KBM-7 (cell line): ENCODE results near the gene ZNF248.
"Not testable (repeated sequence)": the region's sequence is repeated elsewhere in the genome, so short reads cannot be mapped to it uniquely, and the experiment has no call there.

ENCODE experiments used
- DNase-seq: peaks from one replicate; pipeline ENCODE4 v3.0.0-alpha.2; 2015
- in situ Hi-C: fragments of 300-500 bp; cut with MboI; formaldehyde crosslinking; loops from 2 replicates; pipeline ENCODE4 v1.14.3; 2020; ENCODE audit warnings: low sequenced_read_pairs, low pct_unique_long_range_greater_than_20kb, mixed read lengths

ZNF248 gene

DNA sequence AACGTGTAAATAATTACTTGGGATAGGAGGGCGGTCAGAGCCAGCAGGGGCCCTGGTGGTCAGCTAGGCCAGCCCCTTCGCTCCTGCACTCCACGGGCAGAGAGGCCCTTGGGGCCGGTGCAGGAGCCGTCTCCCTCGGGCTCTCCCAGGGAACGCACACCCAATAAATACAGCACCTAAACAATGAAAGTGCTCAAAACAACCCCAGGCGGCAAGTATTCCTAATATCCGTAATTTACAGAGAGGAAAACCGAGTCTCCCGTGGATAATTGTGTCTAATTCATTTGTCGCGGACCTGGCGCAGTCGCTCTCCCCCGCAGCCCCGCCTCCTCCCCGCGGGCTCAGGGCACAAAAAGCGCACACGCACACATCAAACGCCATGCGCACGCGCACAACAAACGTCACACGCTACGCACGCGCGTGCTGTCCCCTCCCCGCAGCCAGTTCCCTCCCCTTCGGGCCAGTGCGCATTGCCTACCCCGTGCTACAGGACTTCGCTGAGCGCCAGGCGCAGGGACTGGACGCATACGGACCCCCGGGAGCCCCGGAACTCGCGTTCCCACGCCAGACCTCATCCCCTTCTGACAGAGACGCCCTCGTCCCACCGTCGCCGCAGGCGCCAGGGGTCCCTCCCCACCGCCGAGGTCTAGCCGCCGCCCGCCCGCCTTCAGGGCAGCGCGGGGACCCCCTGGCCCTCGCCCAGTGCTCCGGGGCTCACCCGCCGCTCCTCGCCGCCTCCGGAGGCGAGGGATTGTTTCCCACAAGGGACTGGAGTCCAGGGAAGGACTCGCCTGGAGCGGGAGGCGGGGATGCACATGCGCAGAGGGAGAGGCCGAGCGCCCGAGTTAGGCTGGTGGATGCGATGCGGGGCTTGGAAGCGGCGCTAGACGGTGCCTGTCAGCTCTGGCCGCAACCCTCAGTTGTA lies at the start of gene ZNF248:
Gene ZNF248 (minus strand): TSS at position 324 of the 925 bp plus-strand sequence. CDS start 1,300 bp downstream, outside the sequence.
- in situ Hi-C loops = no loop called here
- peak; percentile 96 for DNase-seq

DNA sequence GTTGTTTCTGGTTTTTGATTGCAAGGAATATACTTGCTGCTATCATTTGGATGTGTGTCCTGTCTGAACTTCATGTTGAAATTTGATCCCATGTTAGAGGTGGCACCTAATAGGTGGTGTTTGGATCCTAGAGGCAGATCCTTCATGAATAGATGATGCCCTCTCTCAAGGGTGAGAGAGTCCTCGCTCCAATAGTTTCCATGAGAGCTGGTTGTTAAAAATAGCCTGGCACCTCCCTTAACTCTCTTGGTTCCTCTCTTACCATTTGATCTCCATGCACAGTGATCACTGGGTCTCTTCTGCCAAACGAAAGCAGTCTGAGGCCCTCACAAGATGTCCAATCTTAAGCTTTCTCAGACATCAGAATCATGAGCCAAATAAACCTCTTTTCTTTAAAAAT lies 49.0 kb upstream of the ZNF248 start:
- in situ Hi-C loops = no loop called here
- no peak for DNase-seq

DNA sequence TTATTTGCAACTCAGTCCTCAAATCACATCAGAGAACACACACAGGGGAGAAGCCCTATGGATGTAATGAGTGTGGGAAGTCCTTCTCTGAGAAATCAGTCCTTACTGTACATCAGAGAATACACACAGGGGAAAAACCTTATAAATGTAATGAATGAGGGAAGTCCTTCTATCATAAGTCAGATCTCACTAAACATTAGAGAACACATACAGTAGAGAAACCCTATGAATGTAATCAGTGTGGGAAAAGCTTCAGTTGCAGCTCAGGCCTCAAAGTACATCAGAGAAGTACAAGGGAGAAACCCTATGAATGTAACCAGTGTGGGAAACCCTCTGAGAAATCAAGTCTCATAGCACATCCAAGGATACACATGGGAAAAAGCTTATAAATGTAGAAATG lies 39.0 kb upstream of the ZNF248 start:
- in situ Hi-C loops = no loop called here
- DNase-seq = no peak

DNA sequence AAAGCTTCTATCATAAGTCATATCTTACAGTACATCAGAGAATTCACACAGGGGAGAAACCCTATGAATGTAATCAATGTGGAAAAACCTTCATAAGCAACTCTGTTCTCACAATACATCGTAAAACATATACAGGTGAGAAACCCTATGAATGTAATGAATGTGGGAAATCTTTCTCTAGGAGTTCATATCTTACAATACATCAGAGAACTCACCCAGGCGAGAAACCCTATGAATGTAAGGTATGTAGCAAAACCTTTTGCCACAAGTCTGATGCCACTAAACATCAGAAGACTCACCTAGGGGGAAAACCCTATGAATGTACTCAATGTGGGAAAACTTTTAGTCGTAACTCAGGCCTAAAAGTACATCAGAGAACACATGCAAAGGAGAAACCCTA lies 38.3 kb upstream of the ZNF248 start:
- in situ Hi-C loops = no loop called here
- no peak for DNase-seq

DNA sequence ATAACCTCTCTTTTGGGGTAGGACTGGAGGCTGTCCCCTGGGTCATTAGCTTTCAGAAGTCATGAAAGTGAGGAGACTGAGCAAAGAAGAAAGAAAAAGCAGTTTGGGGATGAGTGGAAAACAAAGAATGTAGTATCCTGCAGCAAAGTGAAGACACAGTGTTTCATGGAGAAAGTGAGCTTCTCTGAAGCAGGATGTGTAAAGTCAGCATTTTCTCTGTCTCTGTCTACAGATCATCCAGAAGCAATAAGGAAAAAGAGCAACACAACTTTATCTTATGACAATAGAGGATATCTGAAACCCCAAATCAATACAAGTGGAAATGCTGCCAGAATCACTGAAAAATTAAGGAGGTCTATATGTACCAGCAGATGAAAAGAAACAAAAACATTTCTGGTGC lies 28.4 kb upstream of the ZNF248 start:
- in situ Hi-C loops = no loop called here
- no peak for DNase-seq

DNA sequence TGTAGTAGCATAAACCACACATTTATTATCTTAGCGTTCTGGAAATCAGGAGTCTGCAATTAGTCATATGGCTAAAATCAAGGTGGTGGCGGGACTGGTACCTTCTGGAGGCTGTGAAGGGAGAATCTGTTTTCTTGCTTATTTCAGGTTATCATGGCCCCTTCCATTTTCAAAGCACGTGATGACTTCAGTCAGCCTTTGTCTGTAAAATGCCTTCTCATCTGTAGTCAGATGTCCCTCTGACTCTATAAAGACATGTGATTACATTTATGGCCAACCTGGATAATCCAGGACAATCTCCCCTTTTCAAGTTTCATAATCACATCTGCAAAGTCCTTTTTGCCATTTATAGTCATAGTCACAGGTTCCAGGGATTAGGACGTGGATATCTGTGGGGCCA lies 15.5 kb upstream of the ZNF248 start:
- in situ Hi-C loops = no loop called here
- no peak for DNase-seq

DNA sequence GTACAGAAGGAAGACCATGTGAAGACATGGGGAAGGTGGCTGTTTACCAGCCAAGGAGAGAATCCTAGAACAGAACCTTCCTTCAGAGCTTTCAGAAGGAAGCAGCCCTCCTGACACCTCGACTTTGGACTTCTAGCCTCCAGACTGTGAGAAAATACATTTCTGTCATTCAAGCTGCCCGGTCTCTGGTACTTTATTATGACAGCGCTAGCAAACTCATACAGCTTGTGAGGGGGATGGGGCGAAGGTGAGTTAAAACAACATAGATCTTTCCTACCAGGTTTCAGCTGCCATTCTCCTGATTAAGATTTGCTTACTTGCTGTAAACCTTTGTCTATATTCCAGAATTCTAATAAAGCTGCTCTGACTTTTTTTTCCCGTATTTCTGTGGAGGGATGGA lies 14.9 kb upstream of the ZNF248 start:
- in situ Hi-C loops = no loop called here
- no peak for DNase-seq

DNA sequence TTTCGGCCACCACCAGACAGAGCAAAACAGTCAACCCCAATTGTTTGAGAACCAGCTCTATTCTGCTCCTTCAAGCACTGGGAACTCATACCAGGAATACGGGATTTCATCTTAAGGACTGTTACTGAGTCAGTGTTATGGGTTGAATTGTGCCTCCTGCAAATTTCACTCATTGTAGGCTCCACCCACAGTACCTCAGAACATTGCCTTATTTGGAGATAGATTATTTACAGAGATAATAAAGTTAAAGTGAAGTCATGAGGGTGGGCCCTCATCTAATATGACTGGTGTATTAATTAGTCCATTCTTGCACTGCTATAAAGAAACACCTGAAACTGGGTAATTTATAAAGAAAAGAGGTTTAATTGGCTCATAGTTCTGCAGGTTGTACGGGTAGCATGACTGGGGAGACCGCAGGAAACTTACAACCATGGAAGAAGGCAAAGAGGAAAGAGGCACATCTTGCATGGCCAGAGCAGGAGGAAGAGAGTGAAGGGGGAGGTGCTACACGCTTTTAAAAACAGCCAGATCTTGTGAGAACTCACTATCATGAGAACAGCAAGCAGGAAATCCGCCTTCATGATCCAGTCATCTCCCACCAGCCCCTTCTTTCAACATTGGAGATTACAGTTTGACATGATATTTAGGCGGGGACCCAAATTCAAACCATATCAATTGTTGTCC lies 14.3 kb upstream of the ZNF248 start:
- DNase-seq = no peak
- in situ Hi-C loops = no loop called here

DNA sequence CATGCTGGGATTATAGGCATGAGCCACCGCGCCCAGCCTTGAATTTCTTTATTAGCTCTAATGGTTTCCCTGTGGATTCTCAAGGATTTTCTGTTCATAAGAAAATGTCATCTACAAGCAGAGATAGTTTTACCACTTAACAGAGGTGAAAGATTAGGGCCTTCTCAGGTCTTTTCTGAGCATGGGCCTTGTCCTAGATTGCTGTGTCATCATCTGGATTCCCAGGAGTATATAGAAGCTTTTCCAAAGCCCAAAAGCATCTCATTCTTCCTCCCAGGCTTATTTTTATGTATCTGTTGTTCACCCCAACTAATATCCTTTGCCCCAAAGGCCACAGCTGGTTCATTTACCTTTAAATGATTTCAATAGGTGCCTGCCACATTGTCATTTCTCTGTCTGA lies 13.7 kb upstream of the ZNF248 start:
- in situ Hi-C loops = no loop called here
- DNase-seq = no peak

DNA sequence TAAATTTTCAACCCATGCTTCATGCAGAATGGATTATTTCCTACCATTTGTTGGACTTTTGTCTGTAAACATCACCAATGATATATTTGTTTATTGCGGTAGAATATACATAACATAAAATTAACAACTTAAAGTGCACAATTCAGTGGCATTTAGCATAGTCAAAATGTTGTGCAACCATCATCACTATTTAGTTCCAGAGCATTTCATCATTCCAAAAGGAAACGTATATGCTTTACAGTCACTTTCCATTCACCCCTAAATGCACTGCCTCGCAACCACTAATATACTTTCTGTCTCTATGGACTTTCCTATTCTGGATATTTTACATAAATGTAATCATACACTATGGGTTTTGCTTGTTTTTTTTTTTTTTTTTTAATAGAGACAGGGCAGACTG lies 11.4 kb upstream of the ZNF248 start:
- DNase-seq = no peak
- in situ Hi-C loops = no loop called here

DNA sequence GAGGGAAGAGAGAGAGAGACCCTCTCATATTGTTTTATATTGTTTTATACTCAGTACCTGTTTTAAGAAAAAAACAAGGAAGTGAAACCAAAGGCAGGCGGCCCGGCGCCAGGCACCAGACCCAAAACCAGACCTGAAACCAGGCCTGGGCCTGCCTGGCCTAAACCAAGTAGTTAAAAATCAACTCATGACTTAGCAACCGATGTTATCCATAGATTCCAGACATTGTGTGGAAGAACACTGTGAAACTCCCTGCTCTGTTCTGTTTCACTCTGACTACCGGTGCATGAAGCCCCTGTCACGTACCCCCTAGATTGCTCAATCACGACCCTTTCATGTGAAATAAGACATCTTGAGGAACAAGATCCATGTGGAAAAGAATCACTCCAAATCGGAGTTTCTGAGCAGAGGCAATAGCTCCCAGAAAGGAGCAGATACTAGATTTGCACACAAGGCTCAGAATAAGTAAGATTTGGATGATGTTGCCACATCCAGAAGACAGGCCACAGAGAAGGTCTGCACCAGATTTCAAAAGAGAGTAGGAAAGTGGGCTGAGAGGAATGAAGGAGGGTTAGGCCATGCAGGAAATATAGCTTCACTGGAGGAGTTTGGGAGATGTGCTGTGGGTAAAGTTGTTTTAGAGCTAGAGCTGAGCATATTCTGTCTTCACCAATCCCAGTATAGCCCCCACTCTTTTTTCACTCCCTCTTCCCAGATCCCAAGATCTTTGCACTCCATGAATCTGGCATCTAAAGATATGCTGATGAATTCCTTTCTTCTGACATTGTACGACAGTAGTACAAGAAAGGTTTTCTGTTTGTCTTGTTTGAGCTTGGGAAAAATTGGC lies 8.8 kb upstream of the ZNF248 start:
- no peak for DNase-seq
- in situ Hi-C loops = no loop called here

DNA sequence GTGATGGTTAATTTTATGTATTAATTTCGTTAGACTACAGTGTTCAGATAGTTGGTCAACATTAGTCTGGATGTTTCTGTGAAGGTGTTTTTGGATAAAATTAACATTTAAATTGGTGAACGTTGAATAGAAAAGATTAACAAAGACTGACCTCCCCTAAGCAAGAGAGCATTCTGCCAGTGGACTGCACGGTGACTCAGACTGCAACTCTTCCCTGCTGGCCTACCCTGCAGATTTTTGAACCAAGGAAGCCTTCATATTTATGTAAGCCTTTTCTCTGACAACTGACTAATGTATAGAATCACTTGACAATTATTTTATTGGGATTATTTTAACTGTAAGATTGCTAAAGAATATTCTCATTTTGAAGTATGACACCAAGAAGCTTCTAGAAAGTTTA lies 7.9 kb upstream of the ZNF248 start:
- in situ Hi-C loops = no loop called here

DNA sequence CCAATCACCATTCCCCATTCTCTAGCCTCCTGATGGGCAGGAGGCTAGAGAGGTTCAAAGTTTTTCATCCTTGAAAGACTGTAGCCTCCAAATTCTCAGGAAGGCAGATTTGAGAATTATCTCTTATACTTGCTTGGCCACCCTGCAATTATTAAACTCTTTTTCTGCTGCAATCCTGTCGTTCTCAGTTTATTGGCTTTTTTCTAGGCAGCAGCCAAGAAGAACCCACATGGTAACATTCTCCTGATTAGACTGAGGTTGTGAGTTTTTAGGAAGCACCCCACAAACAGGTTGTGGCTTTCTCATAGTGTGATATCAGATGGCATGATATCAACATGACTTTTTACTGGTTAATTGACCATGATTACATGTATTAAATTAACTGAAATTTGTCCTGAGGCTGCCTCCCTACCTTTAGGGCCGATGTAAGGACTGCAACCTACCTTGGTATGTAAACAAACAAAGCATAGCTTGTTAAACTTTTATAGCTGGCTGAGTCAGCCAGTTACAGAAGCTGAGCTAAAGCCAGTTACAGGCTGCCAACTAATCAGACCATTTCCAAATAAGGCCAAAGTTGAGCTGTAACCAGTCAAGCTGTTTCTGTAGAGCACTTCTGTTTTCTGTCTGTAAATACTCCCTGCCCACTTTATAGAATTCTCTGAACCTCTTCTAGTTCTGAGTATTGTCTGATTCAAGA lies 3.2 kb upstream of the ZNF248 start:
- DNase-seq = peak; percentile 48
- in situ Hi-C loops = no loop called here

More for the DNA sequence above, 7.9 kb upstream of the ZNF248 start:
- no peak for DNase-seq

DNA sequence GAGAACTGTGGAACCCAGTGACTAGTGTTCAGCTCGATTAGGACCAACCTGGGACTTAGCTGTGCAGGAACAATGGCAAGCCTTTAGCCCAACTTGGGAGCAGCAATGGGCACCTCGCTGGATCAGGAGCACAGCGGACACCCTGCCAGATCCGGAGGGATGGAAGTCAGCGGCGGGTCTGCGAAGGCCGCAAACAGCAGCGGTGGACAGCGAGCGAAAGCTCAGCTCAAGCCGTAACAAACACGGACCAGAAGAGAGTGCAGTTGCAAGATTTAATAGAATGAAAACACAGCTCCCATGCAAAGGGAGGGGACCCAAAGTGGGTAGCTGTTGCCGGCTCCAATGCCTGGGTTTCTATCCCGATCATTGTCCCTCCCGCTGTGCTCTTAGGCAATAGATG lies 1.9 kb upstream of the ZNF248 start:
- DNase-seq, in situ Hi-C loops: not testable (repeated sequence)

DNA sequence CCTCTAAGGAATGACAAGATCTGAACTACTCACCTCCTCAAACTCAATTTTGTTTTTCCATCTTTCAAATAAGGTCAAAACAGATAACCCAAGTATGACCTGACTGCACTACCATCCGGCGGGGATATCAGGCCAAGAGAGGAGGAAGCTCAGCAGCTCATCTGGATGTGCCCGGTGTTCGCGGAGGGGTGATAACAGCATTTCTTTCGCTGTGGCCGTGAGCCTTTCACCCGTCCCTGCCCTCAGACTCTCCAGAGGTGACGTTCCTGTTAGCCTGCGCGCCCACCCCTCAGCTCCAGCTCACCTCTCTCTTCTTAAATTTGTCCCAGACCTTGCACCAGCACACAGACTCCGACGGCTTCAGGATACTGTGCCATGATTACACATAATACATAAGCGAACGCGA lies 526 bp downstream of the ZNF248 start:
- in situ Hi-C loops = no loop called here
- no peak for DNase-seq

DNA sequence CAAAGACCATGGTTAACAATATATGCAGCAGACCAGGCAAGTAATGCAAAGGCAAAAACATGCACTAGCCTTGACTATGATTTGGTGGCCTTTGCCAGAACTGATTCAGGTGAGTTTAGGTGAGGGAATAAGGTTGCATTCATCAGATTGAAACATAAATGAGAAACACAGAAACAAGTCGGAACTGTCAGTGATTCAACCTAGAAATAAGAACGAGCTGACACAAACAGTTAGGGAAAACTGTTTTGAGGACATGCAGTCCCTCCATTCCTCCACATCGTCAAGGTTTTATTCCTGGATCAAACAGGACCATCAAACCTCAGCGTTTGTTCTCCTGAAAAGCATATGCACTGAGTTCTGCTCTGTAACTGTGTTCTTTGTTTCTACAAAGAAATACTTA lies 1.8 kb downstream of the ZNF248 start:
- in situ Hi-C loops = no loop called here
- DNase-seq = no peak

DNA sequence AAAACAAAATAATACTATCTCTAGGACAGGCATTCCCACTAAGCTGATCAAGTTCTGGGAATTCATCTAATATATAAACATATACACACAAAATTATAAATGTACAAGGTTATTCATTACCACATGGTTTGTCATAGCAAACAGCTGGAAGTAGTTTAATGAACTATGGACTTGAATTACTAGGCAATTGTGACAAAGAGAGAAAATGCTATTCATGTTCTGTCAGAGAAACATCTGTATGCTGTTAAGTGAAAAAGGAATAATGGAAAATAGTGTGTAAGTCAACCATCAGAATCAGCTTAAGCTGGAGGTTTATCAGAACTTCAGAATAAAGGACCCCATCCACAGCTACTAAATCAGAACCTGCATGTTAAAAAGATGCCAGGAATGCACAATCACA lies 2.8 kb downstream of the ZNF248 start:
- no peak for DNase-seq
- in situ Hi-C loops = no loop called here

DNA sequence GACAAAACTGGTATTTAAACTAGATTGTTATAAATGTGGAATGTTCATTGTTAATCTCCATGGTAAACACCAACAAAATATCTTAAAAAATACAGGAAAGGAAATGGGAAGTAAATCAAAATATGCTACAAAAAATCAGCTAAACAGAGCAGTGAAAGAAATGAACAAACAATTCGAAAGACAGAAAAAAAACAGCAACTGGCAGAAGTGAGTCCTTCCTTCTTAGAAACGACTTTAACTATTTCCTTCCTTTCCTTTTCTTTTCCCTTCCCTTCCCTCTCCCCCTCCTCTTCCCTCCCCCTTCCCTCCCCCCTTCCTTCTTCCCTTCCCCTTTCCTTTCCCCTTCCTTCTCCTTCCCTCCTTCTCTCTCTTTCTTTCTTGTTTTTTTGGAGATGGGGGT lies 12.8 kb downstream of the ZNF248 start:
- in situ Hi-C loops = no loop called here
- DNase-seq = no peak

DNA sequence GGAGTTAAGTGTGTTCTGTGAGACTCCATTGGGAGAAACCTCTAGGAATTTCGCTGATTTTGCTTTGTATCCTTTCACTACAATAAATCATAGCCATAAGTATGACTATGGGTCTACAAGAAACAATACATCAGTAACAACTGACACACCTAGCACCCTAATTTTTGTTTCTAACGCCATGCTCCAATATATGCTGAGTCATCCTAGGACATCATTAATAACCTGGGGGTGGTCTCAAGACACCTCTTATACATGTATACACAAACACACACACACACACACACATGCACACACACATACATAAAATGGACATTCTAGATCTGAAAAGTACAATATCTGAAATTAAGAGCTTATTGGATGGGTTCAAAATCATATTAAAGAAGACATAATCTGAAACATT lies 18.2 kb downstream of the ZNF248 start:
- in situ Hi-C loops = no loop called here
- DNase-seq = no peak
